Skeletal muscle satellite cell (primary cell): ENCODE data around the gene CAPN7. TPM values are rescaled to one million over a fixed set of nuclear protein-coding genes. Genes with fewer than 3 reads are reported as not detected.
"Not testable (repeated sequence)": the region's sequence is repeated elsewhere in the genome, so short reads cannot be mapped to it uniquely, and the experiment has no call there.

Experiments used
- H3K27me3 ChIP-seq: 2 replicates; pipeline ENCODE4 v1.7.0; 2013; ENCODE audit warnings: low read length; ENCODE audit not compliant: control insufficient read depth, insufficient read depth
- H3K36me3 ChIP-seq: 2 replicates; pipeline ENCODE4 v1.7.0; 2013; ENCODE audit warnings: mild to moderate bottlenecking, control low read depth, low read length; ENCODE audit not compliant: insufficient read depth
- H3K4me1 ChIP-seq: 2 replicates; pipeline ENCODE4 v1.7.0; 2013; ENCODE audit warnings: low read length; ENCODE audit not compliant: control insufficient read depth, insufficient read depth
- H3K4me2 ChIP-seq: 2 replicates; pipeline ENCODE4 v1.7.0; 2013; ENCODE audit warnings: mild to moderate bottlenecking, low read length
- H3K4me3 ChIP-seq: 2 replicates; pipeline ENCODE4 v1.7.0; 2013; ENCODE audit warnings: low read length
- H3K9ac ChIP-seq: 2 replicates; pipeline ENCODE4 v1.7.0; 2013; ENCODE audit warnings: mild to moderate bottlenecking, low read depth, low read length, moderate library complexity
- H3K9me3 ChIP-seq: replicated peaks from 2 replicates; pipeline ENCODE4 v1.7.0; 2013; ENCODE audit warnings: mild to moderate bottlenecking, control low read depth, low read length
- total RNA-seq: library from RNA; depleted of rRNA; stranded (reverse); fragments of >200 nt; gene quantifications from 2 replicates; pipeline ENCODE4 v1.2.3, GENCODE V29; 2012; rRNA removed

CAPN7 gene
- 31.4 and 33.4 TPM in 2 replicates for total RNA-seq

- peaks cover 16% of the 10 kb centered on the region for H3K4me1 ChIP-seq
- H3K9me3 ChIP-seq: no peaks in the 10 kb centered on the region
- peaks cover 5% of the 10 kb centered on the region for H3K36me3 ChIP-seq
- peak within 1 kb of the TSS; percentile 97 for H3K9ac ChIP-seq
- no peaks in the 10 kb centered on the region for H3K27me3 ChIP-seq
- peak within 1 kb of the TSS; percentile 98 for H3K4me3 ChIP-seq
- H3K4me2 ChIP-seq: peak within 1 kb of the TSS; percentile 92
Measured at GRCh38 chr3:15205934-15206661, at the start of gene CAPN7. CAPN7 (plus strand) TSS chr3:15206246; CDS start chr3:15206496, 250 bp downstream.

GRCh38 chr3:15157441-15157840, 48.6 kb upstream of the CAPN7 start:
- peaks cover 48% of the 10 kb centered on the region for H3K27me3 ChIP-seq
- no peak overlapping the region for H3K9ac ChIP-seq
- H3K9me3 ChIP-seq: no peaks in the 10 kb centered on the region
- no peak overlapping the region for H3K4me3 ChIP-seq
- no peak overlapping the region for H3K4me2 ChIP-seq
- no peaks in the 10 kb centered on the region for H3K36me3 ChIP-seq
- no peaks in the 10 kb centered on the region for H3K4me1 ChIP-seq

GRCh38 chr3:15159501-15160136, 46.4 kb upstream of the CAPN7 start:
- no peak overlapping the region for H3K4me3 ChIP-seq
- H3K9ac ChIP-seq: no peak overlapping the region
- no peaks in the 10 kb centered on the region for H3K9me3 ChIP-seq

GRCh38 chr3:15160662-15161061, 45.4 kb upstream of the CAPN7 start:
- no peak overlapping the region for H3K4me2 ChIP-seq
- no peaks in the 10 kb centered on the region for H3K36me3 ChIP-seq
- no peaks in the 10 kb centered on the region for H3K9me3 ChIP-seq
- H3K9ac ChIP-seq: no peak overlapping the region
- H3K4me3 ChIP-seq: no peak overlapping the region
- peaks cover 21% of the 10 kb centered on the region for H3K27me3 ChIP-seq
- H3K4me1 ChIP-seq: no peaks in the 10 kb centered on the region

More at GRCh38 chr3:15159501-15160136, 46.4 kb upstream of the CAPN7 start:
- Histone ChIP-seq H3K36me3 (no peaks in the 10 kb centered on the region), H3K4me2 (no peak overlapping the region), H3K27me3 (peaks cover 28% of the 10 kb centered on the region), H3K4me1 (no peaks in the 10 kb centered on the region)

GRCh38 chr3:15161133-15161532, 44.9 kb upstream of the CAPN7 start:
- Histone ChIP-seq H3K4me1 (no peaks in the 10 kb centered on the region), H3K4me2 (no peak overlapping the region), H3K27me3 (peaks cover 21% of the 10 kb centered on the region), H3K36me3 (no peaks in the 10 kb centered on the region), H3K9me3 (no peaks in the 10 kb centered on the region), H3K9ac (no peak overlapping the region), H3K4me3 (no peak overlapping the region)

- not testable (repeated sequence) for H3K4me3 ChIP-seq, H3K4me1 ChIP-seq, H3K9me3 ChIP-seq, H3K9ac ChIP-seq, H3K4me2 ChIP-seq, H3K36me3 ChIP-seq
- H3K27me3 ChIP-seq: peaks cover 18% of the 10 kb centered on the region
Measured at GRCh38 chr3:15163656-15164055, 42.4 kb upstream of the CAPN7 start.

- H3K9me3 ChIP-seq: no peaks in the 10 kb centered on the region
- H3K36me3 ChIP-seq: no peaks in the 10 kb centered on the region
- H3K4me3 ChIP-seq: no peak overlapping the region
- no peak overlapping the region for H3K9ac ChIP-seq
- peaks cover 24% of the 10 kb centered on the region for H3K27me3 ChIP-seq
- H3K4me1 ChIP-seq: no peaks in the 10 kb centered on the region
- H3K4me2 ChIP-seq: no peak overlapping the region
Measured at GRCh38 chr3:15164340-15164739, 41.7 kb upstream of the CAPN7 start.

GRCh38 chr3:15165061-15165460, 41.0 kb upstream of the CAPN7 start:
- H3K4me3 ChIP-seq: no peak overlapping the region
- no peaks in the 10 kb centered on the region for H3K9me3 ChIP-seq
- no peaks in the 10 kb centered on the region for H3K4me1 ChIP-seq
- H3K27me3 ChIP-seq: peaks cover 29% of the 10 kb centered on the region
- H3K4me2 ChIP-seq: no peak overlapping the region
- no peak overlapping the region for H3K9ac ChIP-seq
- H3K36me3 ChIP-seq: no peaks in the 10 kb centered on the region

- not testable (repeated sequence) for H3K4me3 ChIP-seq, H3K9me3 ChIP-seq, H3K4me1 ChIP-seq, H3K9ac ChIP-seq, H3K36me3 ChIP-seq, H3K4me2 ChIP-seq
- H3K27me3 ChIP-seq: peaks cover 38% of the 10 kb centered on the region
Measured at GRCh38 chr3:15166391-15166790, 39.7 kb upstream of the CAPN7 start.

- H3K4me1 ChIP-seq: no peaks in the 10 kb centered on the region
- H3K4me2 ChIP-seq: no peak overlapping the region
- H3K27me3 ChIP-seq: peaks cover 78% of the 10 kb centered on the region
- no peaks in the 10 kb centered on the region for H3K9me3 ChIP-seq
- H3K4me3 ChIP-seq: no peak overlapping the region
- no peak overlapping the region for H3K9ac ChIP-seq
- no peaks in the 10 kb centered on the region for H3K36me3 ChIP-seq
Measured at GRCh38 chr3:15171096-15171495, 35.0 kb upstream of the CAPN7 start.

- Histone ChIP-seq H3K36me3 (no peaks in the 10 kb centered on the region), H3K9ac (no peak overlapping the region), H3K27me3 (peaks cover 88% of the 10 kb centered on the region), H3K4me2 (no peak overlapping the region), H3K9me3 (no peaks in the 10 kb centered on the region), H3K4me3 (no peak overlapping the region), H3K4me1 (no peaks in the 10 kb centered on the region)
Measured at GRCh38 chr3:15172806-15173205, 33.2 kb upstream of the CAPN7 start.

- H3K4me3 ChIP-seq: no peak overlapping the region
- H3K9ac ChIP-seq: no peak overlapping the region
- H3K4me2 ChIP-seq: no peak overlapping the region
- no peaks in the 10 kb centered on the region for H3K36me3 ChIP-seq
- H3K4me1 ChIP-seq: no peaks in the 10 kb centered on the region
- no peaks in the 10 kb centered on the region for H3K9me3 ChIP-seq
- peaks cover 92% of the 10 kb centered on the region for H3K27me3 ChIP-seq
Measured at GRCh38 chr3:15174953-15175352, 31.1 kb upstream of the CAPN7 start.
